Daoy (cell line): Measurements from ENCODE around the gene TLK1. TPM values are rescaled to one million over a fixed set of nuclear protein-coding genes. Genes with fewer than 3 reads are reported as not detected.

Source experiments
- DNase-seq: peaks from one replicate; pipeline ENCODE4 v3.0.0-alpha.2; 2015; ENCODE audit warnings: low read depth
- total RNA-seq: library from RNA; depleted of rRNA; stranded (reverse); fragments of >200 nt; shearing (Covaris generic); gene quantifications from 2 replicates; pipeline ENCODE4 v1.2.3, GENCODE V29; 2014; rRNA removed

TLK1 gene
- 11.7 and 19.7 TPM in 2 replicates for total RNA-seq

DNA sequence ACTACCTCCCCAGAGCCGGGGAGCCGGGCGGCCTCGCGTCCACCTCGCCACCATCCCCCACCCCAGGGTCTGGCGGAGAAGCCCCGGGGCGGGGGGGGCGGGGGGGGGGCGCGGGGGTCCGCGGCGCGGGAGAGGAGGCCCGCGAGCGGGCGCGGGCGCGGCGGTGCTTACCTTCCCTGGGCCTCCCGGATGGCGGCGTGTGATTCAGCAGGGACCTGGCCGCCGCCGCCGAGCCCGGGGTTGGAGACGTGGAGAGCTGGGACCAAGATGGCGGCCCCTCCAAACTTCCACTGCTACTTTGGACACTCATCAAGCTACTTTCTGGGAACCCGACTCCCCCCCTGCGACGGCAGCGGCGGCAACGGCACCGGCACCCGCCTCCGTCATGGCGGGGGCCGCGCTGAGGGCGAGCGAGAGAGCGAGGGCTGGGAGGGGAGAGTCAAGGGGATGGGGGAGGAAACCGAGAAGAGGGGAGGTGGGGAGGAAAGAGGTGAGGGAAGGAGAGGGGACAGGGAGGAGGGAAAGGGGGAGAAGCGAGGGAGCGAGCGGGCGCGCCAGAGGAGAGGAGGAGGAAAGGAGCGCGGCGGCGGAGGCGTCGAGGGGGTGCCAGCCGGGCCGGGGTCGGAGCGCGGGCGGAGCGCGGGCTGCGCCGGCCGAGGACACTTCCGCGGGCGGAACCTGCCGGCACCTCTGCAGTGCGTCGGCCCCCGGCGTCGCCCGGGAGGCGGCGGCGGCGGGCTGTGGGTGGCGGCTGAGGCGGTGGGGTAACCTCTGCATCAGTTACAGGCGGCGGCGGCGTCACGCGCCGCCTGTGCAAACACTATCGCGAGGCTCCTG lies at the start of gene TLK1:
Gene TLK1 (minus strand): TSS at position 775 of the 837 bp plus-strand sequence. CDS start 465 bp downstream, at position 310.
- DNase-seq: peak; percentile 79

DNA sequence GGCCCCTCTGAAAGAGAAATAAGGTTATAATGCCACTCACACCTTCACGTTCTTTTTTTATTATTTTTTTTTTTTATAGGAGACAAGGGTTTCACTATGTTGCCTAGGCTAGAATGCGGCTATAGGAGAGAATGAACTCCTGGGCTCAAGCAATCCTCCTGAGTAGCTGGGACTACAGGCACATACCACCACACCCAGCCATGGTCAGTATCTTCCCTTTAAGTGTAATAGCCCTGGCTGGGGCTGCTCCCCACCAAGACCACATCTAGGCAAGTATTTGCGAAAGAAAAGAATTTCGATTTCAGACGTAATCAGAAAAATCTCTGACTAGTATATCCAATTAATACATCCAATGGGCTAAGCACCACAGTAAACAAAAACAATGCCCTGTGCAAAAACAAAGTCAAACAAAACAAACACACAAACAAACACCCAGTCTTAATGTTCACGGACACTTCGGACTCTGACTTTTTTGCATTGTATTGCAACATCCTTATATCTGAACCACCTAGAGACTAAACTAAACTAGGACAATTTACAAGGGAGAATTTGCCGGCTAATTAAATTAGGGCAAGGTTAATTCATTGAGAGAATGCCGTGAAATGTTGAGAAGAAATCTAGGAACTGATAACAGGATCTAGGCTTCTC lies 49.6 kb upstream of the TLK1 start:
- no peak for DNase-seq

DNA sequence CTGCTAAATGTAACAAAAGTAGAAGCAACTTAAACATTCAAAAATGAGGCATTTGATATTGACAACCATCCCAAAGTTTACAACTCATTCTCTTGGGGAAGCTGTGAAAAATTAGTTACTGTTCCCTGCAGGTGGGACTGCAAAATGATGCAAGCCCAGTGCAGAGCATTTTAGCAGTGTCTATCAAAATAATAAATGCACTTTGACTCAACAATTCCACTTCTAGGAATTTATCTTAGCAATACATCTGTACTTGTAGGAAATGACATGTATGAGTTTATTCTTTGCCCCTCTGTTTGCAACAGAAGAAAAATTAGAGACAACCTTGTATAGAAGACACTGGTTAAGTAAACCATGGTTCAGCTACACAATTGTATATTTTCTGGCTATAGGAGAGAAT lies 48.0 kb upstream of the TLK1 start:
- DNase-seq: no peak

DNA sequence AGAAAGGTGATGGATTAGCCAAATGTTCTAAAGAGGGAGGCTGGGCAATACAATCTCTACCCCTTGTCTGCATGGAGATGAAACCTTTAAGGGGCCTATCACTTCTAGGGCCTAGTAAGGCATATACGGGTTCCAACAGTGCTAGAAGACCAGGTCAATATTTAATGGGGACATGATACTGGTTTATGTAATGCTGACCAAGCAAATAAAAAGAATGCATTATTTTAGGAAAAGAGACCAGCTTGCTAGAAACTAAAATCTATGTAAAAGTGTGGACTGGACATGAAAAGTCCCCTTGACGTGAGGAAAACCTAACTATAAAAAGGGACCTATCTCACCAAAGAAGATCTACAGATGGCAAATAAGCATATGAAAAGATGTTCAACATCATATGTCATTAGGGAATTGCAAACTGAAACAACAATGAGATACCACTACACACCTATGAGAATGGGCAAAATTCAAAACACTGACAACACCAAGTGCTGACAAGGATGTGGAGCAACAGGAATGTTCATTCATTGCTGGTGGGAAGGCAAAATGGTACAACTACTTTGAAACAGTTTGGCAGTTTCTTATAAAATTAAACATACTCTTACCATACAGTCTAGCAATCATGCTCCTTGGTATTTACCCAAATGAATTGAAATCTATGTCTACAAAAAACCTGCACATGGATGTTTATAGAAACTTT lies 45.9 kb upstream of the TLK1 start:
- no peak for DNase-seq

DNA sequence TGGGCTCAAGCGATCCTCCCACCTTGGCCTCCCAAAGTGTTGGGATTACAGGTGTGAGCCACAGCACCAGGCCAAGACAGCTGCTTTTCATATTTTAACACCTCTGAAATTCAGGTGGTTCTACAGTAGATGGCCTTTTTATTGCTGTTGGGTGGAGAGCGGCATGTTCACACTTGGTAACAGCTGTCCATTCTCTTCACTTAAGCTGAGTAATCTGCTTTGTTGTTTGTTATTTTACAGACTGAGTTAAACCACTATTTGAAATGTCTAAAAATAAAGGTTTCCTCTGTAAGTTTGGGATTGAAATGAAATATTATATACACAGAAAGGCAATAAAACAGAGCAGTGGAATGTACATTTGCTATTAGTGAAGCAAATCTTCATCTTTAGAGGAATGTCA lies 44.9 kb upstream of the TLK1 start:
- no peak for DNase-seq

- DNase-seq: no peak
Observed at GRCh38 chr2:171201767-171202166, 41.1 kb upstream of the TLK1 start.

DNA sequence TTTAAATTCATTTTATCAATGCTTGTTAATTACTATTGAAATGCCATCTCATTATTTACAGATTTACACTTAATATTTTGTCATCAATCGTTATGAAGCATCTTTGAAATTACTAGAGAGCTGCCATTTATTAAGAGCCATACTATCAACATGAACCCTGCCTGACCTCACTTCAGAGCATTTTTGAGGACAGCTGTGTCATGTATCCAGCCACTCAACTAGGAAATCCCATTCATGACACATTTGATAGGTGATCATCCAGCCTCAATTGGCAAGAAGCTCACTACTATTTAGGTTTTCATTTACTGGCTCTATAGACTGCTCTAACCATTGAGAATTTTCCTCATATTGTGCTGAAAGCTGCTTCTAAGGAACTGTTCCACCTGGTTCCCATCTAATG lies 40.6 kb upstream of the TLK1 start:
- no peak for DNase-seq

DNA sequence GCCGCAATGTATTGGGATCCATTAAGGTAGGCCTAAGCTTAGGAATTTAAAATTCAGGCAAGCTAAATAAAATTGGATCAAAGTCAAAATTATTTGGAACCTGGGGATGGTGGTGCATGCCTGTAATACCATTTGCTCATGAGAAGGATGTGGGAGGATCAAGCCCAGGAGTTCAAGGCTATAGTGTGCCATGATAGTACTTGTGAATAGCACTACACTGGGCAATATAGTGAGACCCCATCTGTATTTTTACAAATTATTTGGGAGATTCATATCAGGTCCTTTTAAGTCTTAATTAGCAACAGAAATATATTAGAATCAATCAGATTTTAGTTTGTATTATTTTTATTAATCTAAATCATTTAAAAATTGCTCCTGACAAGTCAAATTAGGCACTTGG lies 39.8 kb upstream of the TLK1 start:
- DNase-seq: no peak

DNA sequence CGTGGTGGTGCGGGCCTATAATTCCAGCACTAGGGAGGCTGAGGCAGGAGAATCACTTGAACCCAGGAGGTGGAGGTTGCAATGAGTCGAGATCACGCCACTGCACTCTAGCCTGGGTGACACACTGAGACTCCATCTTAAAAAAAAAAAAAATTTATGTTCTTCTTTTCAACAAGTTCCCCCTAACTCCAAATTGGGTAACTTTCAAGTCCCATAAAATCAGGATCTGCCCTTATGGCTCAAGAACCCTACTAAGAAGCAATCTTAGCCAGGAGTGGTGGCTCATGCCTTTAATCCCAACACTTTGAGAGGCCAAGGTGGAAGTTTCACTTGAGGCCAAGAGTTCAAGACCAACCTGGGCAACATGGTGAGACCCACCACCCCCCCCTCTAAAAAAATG lies 30.3 kb upstream of the TLK1 start:
- no peak for DNase-seq

- DNase-seq: no peak
Observed at GRCh38 chr2:171187819-171188218, 27.1 kb upstream of the TLK1 start.

DNA sequence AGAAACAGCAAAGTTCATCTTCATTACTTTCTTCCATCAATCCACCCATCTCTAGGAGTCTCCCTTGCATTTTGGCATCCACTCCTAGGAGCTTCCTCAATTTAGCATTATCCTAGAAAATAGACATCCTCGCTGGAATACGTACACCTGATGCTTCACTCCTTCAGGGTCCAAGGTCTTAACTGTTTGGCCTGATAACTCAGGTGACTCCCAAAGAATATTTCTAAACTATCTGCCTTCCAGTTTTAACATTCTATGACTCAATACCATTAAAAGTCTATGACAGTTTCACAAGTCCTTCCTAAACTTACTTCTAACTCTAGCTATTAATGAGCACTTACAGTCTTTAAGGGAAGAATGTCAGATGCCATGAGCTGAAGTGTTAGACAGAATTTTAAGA lies 26.5 kb upstream of the TLK1 start:
- DNase-seq: no peak

DNA sequence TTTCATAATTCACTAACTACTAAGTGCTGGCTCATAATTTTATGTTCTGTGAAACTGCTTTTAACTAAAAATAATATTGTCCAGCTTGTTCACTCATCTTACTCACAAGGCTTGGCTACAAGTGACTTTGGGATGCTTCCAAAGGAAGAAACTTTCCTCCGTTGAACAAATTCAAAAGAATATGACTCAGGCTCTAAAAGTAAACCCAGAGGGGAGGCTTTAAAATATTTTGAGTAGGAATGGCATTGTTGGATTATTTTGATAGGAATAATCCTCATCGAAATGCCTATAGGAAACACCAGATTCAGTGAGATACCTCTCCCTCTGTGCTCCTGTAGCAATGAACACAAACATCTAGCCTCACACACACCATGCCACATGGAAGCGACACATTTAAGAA lies 25.2 kb upstream of the TLK1 start:
- peak; percentile 16 for DNase-seq

DNA sequence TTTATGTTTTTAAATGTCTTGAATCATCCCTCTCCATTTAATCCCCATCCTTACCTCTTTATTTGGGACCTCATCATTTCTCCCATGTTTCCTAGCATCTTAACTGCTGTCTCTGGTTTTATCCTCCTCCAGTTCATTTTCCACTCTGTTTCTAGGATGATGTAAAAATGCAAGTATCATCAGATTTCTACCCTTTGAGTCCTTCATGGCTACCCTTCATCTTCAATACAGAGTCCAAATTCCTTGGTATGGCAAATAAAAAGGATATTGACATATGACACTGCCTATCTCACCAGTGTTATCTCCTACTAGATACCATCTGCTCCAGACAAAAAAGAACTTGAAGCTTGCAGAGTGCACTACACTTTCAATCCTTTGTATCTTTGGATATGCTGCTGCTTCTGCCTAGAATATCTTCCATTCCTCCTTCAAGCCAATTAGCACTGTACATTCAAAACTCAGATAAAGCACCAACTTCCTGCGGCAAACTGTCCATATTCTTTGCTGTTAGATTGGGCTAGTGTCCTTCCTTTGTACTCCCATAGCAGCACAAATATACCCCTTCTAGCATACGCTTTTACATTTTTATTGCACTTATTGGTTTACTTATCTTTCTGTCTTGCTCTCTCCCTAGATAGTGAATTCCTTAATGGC lies 24.6 kb upstream of the TLK1 start:
- no peak for DNase-seq

- DNase-seq: no peak
Observed at GRCh38 chr2:171181064-171182049, 20.7 kb upstream of the TLK1 start.

DNA sequence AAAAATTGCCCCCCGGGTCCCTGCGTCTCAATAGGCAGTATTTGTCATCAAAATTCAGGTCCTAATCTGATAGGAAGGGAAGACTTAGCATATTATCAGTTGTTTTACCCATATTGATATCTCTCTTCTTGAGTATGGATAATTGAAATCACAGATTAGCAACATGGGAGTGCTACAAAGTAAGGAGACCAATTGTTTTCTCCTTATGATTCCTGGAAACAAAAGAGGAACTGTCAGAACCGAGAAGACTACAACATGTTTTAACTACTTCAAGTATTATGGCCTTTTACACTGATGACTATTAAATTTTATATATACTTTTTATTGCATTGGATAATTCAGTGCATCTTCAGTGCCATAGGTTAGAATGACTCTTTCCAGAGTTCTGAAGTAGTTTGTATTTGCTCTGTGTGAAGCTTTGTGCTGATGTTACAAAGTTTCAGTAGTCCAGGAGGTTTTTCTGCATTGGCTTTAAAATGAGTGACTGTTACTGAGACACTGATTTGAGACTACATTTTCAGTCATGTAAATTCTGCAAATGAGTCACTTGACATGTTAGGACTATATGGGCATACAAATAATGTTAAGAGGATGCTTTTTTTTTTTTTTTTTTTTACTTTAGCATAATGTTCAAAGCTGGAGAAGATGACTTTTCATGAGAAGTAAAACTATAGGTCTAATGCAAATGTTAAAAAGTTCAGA lies 19.7 kb upstream of the TLK1 start:
- DNase-seq: no peak

GRCh38 chr2:171178993-171179392 lies 18.3 kb upstream of the TLK1 start:
- no peak for DNase-seq

DNA sequence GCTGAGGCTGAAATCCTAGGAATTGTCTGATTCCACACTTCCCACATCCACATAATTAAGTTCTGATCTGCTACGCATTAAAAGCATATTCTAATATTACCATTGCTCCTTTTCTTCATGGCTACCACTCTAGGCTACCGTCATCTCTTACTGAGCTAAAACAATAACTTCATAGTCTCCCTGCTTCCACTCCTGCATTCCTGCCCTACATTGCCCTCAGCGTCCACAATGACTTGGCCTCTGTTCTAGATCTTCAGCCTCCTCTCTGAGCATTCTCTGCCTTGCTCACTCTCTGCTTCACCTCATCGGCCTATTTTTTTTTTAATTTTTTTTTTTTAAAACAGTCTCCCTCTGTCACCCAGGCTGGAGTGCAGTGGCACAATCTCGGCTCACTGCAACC lies 15.8 kb upstream of the TLK1 start:
- DNase-seq: no peak

- DNase-seq: no peak
Observed at GRCh38 chr2:171174075-171174474, 13.4 kb upstream of the TLK1 start.

- no peak for DNase-seq
Observed at GRCh38 chr2:171173087-171173486, 12.4 kb upstream of the TLK1 start.

GRCh38 chr2:171171808-171172207 lies 11.1 kb upstream of the TLK1 start:
- DNase-seq: no peak
